GM23338 (cell line): ENCODE measurements around the gene AGTRAP. TPM values are rescaled to one million over a fixed set of nuclear protein-coding genes. Genes with fewer than 3 reads are reported as not detected.

Experiments
- ATAC-seq: fragments of 200-7000 bp; cut with Tn5 transposase; 3 replicates; pipeline ENCODE4 v1.9.1; 2020
- DNase-seq: peaks from one replicate; pipeline ENCODE4 v3.0.0-alpha.2; 2015; ENCODE audit warnings: low spot score
- H2AFZ ChIP-seq: fragments of 200-600 bp; sonication (generic); 2 replicates; pipeline ENCODE4 v1.8.0; 2016; ENCODE audit warnings: antibody characterized with exemption, mild to moderate bottlenecking, moderate library complexity
- H3F3A ChIP-seq: fragments of 200-600 bp; sonication (generic); replicated peaks from 2 replicates; pipeline ENCODE4 v1.8.0; 2017; ENCODE audit warnings: antibody characterized with exemption, mixed run types, low read depth
- H3K27ac ChIP-seq: fragments of 200-600 bp; sonication (generic); 2 replicates; pipeline ENCODE4 v1.6.1; 2016; ENCODE audit warnings: low read depth
- H3K27me3 ChIP-seq: fragments of 200-600 bp; sonication (generic); 2 replicates; pipeline ENCODE4 v1.8.0; 2016; ENCODE audit warnings: mild to moderate bottlenecking, mixed run types, moderate library complexity; ENCODE audit not compliant: insufficient read depth
- H3K36me3 ChIP-seq: fragments of 200-600 bp; sonication (generic); 2 replicates; pipeline ENCODE4 v1.8.0; 2016; ENCODE audit warnings: mild to moderate bottlenecking; ENCODE audit not compliant: insufficient read depth
- H3K4me1 ChIP-seq: fragments of 200-600 bp; sonication (generic); 2 replicates; pipeline ENCODE4 v1.8.0; 2016; ENCODE audit warnings: mild to moderate bottlenecking, moderate library complexity; ENCODE audit not compliant: insufficient read depth
- H3K4me2 ChIP-seq: fragments of 200-600 bp; sonication (generic); 2 replicates; pipeline ENCODE4 v1.7.1; 2017; ENCODE audit warnings: mixed run types
- H3K4me3 ChIP-seq: fragments of 200-600 bp; sonication (generic); 2 replicates; pipeline ENCODE4 v1.6.1; 2016; ENCODE audit warnings: mixed run types
- H3K79me2 ChIP-seq: fragments of 200-600 bp; sonication (generic); replicated peaks from 2 replicates; pipeline ENCODE4 v1.8.0; 2017; ENCODE audit warnings: mild to moderate bottlenecking; ENCODE audit not compliant: insufficient read depth
- H3K9me2 ChIP-seq: fragments of 200-600 bp; sonication (generic); 2 replicates; pipeline ENCODE4 v1.8.0; 2017; ENCODE audit not compliant: insufficient read depth
- H4K20me1 ChIP-seq: fragments of 200-600 bp; sonication (generic); replicated peaks from 2 replicates; pipeline ENCODE4 v1.8.0; 2017; ENCODE audit warnings: mild to moderate bottlenecking; ENCODE audit not compliant: insufficient read depth
- H3K27ac Mint-ChIP-seq: 2 replicates; pipeline ENCODE4 v1.8.0; 2020; ENCODE audit warnings: inconsistent platforms, mild to moderate bottlenecking, moderate library complexity, mixed read lengths
- H3K27me3 Mint-ChIP-seq: 3 replicates; pipeline ENCODE4 v1.8.0; 2022; ENCODE audit warnings: low read depth, mild to moderate bottlenecking, moderate library complexity, mixed read lengths, inconsistent platforms; ENCODE audit not compliant: insufficient read depth, poor library complexity
- H3K36me3 Mint-ChIP-seq: 3 replicates; pipeline ENCODE4 v1.8.0; 2021; ENCODE audit warnings: low read depth, mild to moderate bottlenecking, inconsistent platforms, moderate library complexity, mixed read lengths
- H3K4me1 Mint-ChIP-seq: 3 replicates; pipeline ENCODE4 v1.8.0; 2020; ENCODE audit warnings: mild to moderate bottlenecking, inconsistent platforms, mixed read lengths
- H3K4me3 Mint-ChIP-seq: 3 replicates; pipeline ENCODE4 v1.8.0; 2021; ENCODE audit warnings: moderate library complexity, mild to moderate bottlenecking, inconsistent platforms, mixed read lengths
- H3K9me3 Mint-ChIP-seq: 3 replicates; pipeline ENCODE4 v1.8.0; 2020; ENCODE audit warnings: moderate library complexity, mild to moderate bottlenecking, inconsistent platforms, mixed read lengths
- CTCF ChIP-seq, 2 experiments: fragments of 200-600 bp in 1 of 2; sonication (generic) in 1 of 2; conservative IDR thresholded peaks; 2 replicates each; pipeline versions ENCODE4 v1.5.1 to v1.6.1; 2016 to 2017; ENCODE audit warnings: antibody characterized with exemption in 2 of 2, low read depth in 2 of 2, mild to moderate bottlenecking in 2 of 2, moderate library complexity in 1 of 2
- ETS1 ChIP-seq: IDR thresholded peaks from 2 replicates; pipeline ENCODE4 v1.6.1; 2016; ENCODE audit warnings: antibody characterized with exemption
- EZH2 ChIP-seq: fragments of 200-600 bp; sonication (generic); IDR thresholded peaks from one replicate; pipeline ENCODE4 v1.8.0; 2017; ENCODE audit warnings: antibody characterized with exemption, mild to moderate bottlenecking, low read depth; ENCODE audit not compliant: unreplicated experiment
- EZH2phosphoT487 ChIP-seq: fragments of 200-600 bp; sonication (generic); IDR thresholded peaks from one replicate; pipeline ENCODE4 v1.8.1; 2018; ENCODE audit warnings: antibody characterized with exemption; ENCODE audit not compliant: unreplicated experiment
- JUNB ChIP-seq: IDR thresholded peaks from one replicate; pipeline ENCODE4 v1.6.1; 2016; ENCODE audit warnings: antibody characterized with exemption; ENCODE audit not compliant: unreplicated experiment
- NANOG ChIP-seq: IDR thresholded peaks from 2 replicates; pipeline ENCODE4 v1.6.1; 2016; ENCODE audit warnings: antibody characterized with exemption, borderline replicate concordance
- POLR2AphosphoS5 ChIP-seq: IDR thresholded peaks from 2 replicates; pipeline ENCODE4 v1.6.1; 2016; ENCODE audit warnings: antibody characterized with exemption, low read depth
- STAT1 ChIP-seq: IDR thresholded peaks from one replicate; pipeline ENCODE4 v1.6.1; 2016; ENCODE audit warnings: antibody characterized with exemption; ENCODE audit not compliant: unreplicated experiment
- ZNF114 ChIP-seq: fragments of 250-450 bp; sonication (Bioruptor Pico); IDR thresholded peaks from 2 replicates; pipeline ENCODE4 v1.5.0; 2020; ENCODE audit warnings: mild to moderate bottlenecking, moderate library complexity
- polyA plus RNA-seq: library from polyadenylated mRNA; unstranded; fragments of >200 nt; fragmentation: Nextera tagmentation; extraction: Ambion mirVana; gene quantifications from 2 replicates; pipeline ENCODE4 v1.2.1, GENCODE V29; 2016
- total RNA-seq: library from RNA; depleted of rRNA; stranded (reverse); fragments of >200 nt; shearing (Covaris generic); gene quantifications from 2 replicates; pipeline ENCODE4 v1.2.3, GENCODE V29; 2014
- TF ChIP-seq, protein P1 (sequence below): IDR thresholded peaks from one replicate; pipeline ENCODE4 v1.6.1; 2018; ENCODE audit warnings: antibody characterized with exemption; ENCODE audit not compliant: unreplicated experiment

AGTRAP gene
- total and polyA plus RNA-seq, 2 experiments from 2014 or later: 79.4 to 102 TPM

GRCh38 chr1:11770011-11770410, 34.1 kb downstream of the AGTRAP start:
- H3K79me2 ChIP-seq: no peaks in the 10 kb centered on the region
- no peaks in the 10 kb centered on the region for H3K4me1 ChIP-seq
- no peaks in the 10 kb centered on the region for H3K36me3 Mint-ChIP-seq
- H3F3A ChIP-seq: no peaks in the 10 kb centered on the region; the same call in 1 of the 2 replicates
- peaks cover 3% of the 10 kb centered on the region; the same call in 1 of the 3 replicates for H3K4me1 Mint-ChIP-seq
- H3K27ac ChIP-seq: no peak overlapping the region
- H3K4me3 Mint-ChIP-seq: no peak overlapping the region
- H3K27ac Mint-ChIP-seq: no peak overlapping the region
- TF ChIP-seq, protein P1, sequence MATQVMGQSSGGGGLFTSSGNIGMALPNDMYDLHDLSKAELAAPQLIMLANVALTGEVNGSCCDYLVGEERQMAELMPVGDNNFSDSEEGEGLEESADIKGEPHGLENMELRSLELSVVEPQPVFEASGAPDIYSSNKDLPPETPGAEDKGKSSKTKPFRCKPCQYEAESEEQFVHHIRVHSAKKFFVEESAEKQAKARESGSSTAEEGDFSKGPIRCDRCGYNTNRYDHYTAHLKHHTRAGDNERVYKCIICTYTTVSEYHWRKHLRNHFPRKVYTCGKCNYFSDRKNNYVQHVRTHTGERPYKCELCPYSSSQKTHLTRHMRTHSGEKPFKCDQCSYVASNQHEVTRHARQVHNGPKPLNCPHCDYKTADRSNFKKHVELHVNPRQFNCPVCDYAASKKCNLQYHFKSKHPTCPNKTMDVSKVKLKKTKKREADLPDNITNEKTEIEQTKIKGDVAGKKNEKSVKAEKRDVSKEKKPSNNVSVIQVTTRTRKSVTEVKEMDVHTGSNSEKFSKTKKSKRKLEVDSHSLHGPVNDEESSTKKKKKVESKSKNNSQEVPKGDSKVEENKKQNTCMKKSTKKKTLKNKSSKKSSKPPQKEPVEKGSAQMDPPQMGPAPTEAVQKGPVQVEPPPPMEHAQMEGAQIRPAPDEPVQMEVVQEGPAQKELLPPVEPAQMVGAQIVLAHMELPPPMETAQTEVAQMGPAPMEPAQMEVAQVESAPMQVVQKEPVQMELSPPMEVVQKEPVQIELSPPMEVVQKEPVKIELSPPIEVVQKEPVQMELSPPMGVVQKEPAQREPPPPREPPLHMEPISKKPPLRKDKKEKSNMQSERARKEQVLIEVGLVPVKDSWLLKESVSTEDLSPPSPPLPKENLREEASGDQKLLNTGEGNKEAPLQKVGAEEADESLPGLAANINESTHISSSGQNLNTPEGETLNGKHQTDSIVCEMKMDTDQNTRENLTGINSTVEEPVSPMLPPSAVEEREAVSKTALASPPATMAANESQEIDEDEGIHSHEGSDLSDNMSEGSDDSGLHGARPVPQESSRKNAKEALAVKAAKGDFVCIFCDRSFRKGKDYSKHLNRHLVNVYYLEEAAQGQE: no peak
- TF ChIP-seq ZNF114 (CRISPR knock-in tag) (no peak), STAT1 (no peak), EZH2phosphoT487 (no peak), POLR2AphosphoS5 (no peak), EZH2 (no peak), NANOG (no peak), CTCF (conservative IDR thresholded peaks at IDR 0.05; ENCODE audit: low read depth in 2 of 2) (no peak), ETS1 (no peak), JUNB (no peak)
- no peaks in the 10 kb centered on the region for H3K27me3 ChIP-seq
- H3K27me3 Mint-ChIP-seq: peaks cover 15% of the 10 kb centered on the region
- no peaks in the 10 kb centered on the region for H4K20me1 ChIP-seq
- no peak overlapping the region for H3K4me3 ChIP-seq
- DNase-seq (no peak), ATAC-seq (no peak)
- no peaks in the 10 kb centered on the region for H3K36me3 ChIP-seq
- no peak overlapping the region for H2AFZ ChIP-seq
- no peaks in the 10 kb centered on the region for H3K9me2 ChIP-seq
- no peak overlapping the region for H3K4me2 ChIP-seq
- H3K9me3 Mint-ChIP-seq: no peaks in the 10 kb centered on the region
